Measurements from ENCODE around the gene MYH7B.
A peak's percentile ranks its signal among the peaks of the same experiment; 100 is the strongest.

- TF ChIP-seq CTCF (IDR thresholded peaks at IDR 0.05) (no peak), POLR2A (IDR thresholded peaks at IDR 0.05) (peak in 1 of 2 donors; percentile 26)
Measured at GRCh38 chr20:34997131-34997561, 41.5 kb downstream of the MYH7B start.
